GM18511 (cell line): ENCODE measurements around the gene ZNF580.
A peak's percentile ranks its signal among the peaks of the same experiment; 100 is the strongest.

Experiments
- ATAC-seq: cut with Tn5 transposase; IDR thresholded peaks from one replicate; pipeline ENCODE4 v1.9.1; 2021; ENCODE audit warnings: mild to moderate bottlenecking, moderate library complexity; ENCODE audit not compliant: unreplicated experiment

Gene ZNF580

DNA sequence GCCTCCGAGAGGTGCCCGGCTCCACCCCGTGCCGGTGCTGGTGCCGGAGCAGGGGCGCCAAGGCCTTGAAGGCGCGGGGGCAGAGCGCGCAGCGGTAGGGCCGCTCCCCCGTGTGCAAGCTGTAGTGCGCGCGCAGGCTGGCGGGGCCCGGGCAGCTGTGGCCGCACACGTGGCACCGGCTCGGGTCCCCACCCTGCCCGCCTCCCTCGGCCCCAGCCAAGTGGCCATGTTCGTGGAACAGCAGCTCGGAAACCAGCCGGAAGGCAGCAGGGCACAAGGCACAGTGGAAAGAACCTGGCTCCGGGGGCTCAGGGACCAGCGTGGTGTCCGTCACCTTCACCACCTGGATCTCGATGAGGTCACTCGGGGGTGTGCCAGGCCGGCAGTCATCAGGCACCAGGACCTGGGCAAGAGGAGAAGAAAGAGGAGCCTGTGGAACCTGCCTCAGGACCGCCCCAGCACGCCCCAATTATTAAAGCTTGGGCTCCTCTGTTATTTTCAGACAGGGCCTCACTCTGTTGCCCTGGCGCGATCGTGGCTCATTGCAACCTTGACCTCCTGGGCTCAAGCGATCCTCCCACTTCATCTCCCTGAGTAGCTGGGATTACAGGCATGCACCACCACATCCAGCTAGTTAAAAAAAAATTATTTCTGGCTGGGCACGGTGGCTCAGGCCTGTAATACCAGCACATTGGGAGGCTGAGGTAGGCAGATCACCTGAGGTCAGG lies 18.4 kb upstream of the ZNF580 start:
- ATAC-seq: no peak

- no peak for ATAC-seq
Measured at GRCh38 chr19:55623130-55623529, 17.7 kb upstream of the ZNF580 start.

DNA sequence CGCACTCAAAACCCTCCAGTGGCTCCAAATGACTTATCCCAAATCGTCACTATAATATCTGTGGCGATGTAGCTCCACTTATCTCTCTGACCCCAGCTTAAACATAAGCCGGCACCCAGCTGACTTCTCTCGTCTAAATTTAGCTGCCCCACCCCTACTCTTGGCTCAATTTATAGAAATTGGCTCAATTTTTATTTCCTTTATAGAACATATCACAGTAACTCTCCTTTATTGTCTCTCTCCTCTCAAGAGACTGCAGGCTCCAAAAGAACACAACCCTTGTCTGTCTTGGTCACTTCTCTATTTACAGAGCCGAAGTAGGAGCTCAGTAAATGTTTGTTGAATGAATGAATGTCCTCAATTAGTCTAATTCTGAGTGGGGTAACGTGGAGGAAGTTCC lies 17.2 kb upstream of the ZNF580 start:
- no peak for ATAC-seq

DNA sequence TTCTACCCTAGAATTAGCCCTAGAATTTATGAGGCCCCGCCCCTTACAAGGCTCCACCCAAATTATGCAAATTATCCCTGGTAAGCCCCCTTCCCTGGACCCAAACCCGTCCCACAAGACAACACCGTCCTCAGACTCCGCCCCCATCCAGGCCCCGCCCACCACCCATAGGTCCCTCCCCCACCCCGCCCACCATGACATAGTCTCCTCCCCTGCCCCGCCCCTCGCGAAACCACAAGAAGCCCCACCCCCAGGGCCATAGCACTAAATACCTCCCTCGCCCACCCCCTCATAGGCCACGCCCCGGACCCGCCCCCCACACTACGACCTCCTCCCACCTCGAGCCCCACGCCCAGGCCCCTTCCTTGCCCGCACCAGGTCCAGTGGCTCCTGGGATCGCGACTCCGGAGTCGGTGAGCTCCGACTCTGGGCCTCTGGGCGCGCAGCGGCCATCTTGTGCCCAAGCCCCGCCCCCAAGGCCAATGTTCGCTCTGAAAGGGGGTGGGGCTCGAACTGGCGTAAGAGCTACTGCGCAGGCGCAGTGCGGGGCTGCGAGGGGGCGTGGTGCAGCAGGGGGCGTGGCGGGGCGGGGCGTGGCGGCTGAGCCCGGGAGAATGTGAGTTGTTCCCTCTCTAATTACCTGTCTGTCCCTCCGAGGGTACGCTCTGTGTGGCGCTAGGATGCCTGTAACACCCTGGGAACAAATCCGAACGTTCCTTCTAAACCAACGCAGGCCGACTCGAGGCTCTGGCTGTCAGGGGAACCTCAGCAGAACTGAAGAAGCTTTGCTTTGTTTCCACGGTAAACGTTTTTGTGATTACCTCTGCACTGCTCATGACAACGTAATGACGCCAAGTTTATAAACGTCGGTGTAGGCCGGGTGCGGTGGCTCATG lies 16.4 kb upstream of the ZNF580 start, which contains the start of gene ZNF784:
TSS of gene ZNF784 (minus strand) at position 458 of the 895 bp plus-strand sequence. CDS start at position 453, 5 bp downstream.
- no peak for ATAC-seq

DNA sequence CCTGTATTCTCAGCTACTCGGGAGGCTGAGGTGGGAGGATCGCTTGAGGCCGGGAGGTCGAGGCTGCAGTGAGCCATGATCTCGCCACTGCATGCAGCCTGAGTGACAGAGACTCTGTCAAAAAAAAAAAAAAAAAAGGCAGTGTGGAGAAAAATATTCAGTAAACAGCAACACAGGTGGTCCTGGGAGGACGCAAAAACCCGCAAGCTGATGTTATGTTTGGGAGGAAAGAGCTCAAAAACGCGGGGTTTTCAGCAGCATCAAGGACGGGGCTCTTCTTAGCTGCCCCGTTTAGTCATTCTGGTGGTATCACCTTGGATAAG lies 15.8 kb upstream of the ZNF580 start:
- ATAC-seq: no peak

DNA sequence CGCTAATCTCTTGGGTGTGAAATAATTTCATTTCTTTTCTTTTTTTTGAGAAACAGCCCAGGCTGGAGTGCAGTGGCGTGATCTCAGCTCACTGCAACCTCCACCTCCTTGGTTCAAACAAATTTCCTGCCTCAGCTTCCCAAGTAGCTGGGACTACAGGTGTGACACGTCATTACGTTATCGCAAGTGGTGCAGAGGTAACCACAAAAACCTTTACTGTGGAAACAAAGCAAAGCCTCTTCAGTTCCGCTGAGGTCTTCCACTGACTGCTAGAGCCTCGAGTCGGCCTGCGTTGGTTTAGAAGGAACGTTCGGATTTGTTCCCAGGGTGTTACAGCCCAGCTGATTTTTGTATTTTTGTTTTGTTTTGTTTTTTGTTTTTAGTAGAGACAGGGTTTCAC lies 14.5 kb upstream of the ZNF580 start:
- no peak for ATAC-seq

DNA sequence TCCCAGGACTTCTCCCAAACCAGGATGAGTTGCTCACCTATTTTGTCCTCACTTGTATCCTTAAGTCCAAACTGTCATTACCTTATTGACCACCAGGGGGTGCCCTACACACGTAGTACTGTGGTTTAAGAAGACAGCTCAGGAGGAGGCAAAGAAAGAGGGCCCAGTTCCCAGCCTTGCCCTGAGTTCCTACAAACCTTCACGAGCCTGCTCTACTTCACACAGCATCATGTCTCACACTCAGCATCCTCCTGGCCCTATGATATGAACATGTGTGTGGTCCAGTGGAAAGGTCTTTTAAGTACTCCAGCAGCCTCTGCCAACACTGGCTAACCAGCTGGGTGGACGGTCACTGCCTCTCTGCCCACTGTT lies 8.4 kb upstream of the ZNF580 start:
- ATAC-seq: peak; percentile 44

DNA sequence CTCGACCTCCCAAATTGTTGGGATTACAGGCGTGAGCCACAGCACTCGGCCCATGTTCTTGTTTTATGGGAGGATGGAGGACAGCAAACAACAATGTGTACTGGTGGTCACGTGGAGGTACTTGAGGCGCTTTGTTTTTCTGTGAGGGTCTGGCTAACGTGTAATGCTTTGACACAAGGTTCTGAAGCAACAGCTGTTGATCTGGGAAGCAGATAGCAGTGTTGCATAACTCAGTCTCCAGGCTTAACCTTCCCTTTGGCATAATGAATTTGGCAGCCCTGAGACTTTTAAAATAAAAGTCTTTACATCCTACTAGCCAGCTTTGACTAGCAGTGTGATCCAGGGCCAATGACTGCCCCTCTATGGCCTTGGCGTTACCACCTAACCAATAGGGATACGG lies 6.9 kb upstream of the ZNF580 start:
- no peak for ATAC-seq

GRCh38 chr19:55635334-55635717 lies 5.5 kb upstream of the ZNF580 start:
- ATAC-seq: no peak

DNA sequence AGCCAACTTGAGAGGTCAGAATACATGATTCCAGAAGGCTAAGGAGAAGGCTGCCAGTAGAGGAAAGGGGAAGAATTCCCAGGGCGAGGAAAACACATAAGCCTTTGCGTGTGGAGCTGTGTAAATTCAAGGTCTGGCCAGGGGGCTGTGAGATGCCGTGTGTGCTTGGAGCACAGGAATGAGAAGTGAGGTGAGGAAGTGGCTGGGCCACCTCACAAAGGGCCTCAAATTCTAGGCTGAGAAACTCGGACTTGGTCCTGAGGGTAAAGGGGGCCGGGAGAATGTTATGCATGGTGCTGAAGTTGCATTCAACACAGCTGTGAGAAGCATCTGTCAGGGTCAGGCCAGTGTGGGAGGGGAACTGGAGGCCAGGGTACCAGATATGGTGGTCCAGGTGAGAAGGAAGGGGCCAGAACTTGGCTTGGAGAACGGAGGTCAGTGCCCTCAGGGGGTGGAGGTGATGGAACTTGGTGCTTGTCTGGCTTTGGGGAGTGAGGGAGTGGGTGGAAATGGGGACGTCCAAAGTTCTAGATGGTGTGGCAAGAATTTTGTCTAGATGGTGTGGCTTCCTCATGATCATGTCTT lies 4.9 kb upstream of the ZNF580 start:
- ATAC-seq: no peak

DNA sequence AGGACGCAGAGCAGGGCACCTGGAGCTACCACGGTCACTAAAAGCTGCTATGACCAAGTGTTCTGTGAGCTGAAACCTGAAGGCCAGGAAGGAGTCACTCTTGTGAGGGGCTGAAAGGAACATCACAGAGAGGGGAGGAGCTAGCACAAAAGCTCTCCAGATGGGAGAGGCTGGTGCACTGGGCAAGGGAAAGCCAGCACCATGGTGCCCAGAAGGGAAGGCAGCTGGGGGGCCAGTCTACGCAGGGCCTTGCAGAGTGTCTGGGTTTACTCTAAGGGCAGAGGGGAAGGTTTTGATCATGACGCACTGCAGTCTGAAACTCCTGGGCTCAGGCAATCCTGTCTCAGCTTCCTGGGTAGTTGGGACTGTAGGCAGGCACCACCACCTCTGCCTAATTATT lies 4.1 kb upstream of the ZNF580 start:
- no peak for ATAC-seq

DNA sequence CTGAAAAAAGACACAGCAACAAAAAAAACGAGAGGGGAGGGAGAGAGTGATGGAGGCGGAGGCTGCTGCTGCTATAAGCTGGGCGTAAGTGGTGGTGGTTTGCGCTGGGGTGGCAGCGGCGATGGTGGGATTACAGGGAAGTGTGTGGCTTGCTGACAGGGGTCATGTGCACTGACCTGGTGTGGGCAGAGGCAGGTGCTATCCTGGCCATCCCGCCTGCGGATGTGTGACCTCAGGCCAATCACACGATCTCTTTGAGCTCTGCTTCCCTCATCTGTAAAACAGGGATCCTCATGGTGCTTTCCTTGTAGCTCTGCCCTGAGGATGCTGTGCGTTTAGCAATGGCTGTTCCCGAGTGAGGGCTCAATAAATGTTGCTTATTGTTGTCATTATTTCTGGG lies 3.3 kb upstream of the ZNF580 start:
- no peak for ATAC-seq

DNA sequence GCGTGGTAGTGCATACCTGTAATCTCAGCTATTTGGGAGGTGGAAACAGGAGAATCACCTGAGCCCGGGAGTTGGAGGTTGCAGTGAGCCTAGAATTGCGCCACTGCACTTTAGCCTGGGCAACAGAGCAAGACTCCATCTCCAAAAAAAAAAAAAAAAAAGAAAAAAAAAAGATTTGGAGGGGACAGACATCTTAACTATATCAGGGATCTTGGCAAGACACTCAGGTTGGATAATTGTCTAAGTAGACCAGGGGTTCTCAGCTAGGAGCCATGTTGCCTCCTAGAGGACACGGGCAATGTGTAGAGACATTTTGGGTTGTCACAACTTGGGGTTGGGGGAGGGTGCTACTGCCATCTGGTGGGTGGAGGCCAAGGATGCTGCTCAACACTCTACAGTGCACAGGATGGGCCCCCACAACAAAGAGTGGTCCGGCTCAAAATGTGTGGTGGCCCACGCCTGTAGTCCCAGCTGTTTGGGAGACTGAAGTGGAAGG lies 1.9 kb upstream of the ZNF580 start:
- ATAC-seq: no peak

GRCh38 chr19:55640043-55640576 lies 692 bp upstream of the ZNF580 start:
- ATAC-seq: peak; percentile 32

GRCh38 chr19:55641426-55642152 lies 787 bp downstream of the ZNF580 start:
- ATAC-seq: no peak

DNA sequence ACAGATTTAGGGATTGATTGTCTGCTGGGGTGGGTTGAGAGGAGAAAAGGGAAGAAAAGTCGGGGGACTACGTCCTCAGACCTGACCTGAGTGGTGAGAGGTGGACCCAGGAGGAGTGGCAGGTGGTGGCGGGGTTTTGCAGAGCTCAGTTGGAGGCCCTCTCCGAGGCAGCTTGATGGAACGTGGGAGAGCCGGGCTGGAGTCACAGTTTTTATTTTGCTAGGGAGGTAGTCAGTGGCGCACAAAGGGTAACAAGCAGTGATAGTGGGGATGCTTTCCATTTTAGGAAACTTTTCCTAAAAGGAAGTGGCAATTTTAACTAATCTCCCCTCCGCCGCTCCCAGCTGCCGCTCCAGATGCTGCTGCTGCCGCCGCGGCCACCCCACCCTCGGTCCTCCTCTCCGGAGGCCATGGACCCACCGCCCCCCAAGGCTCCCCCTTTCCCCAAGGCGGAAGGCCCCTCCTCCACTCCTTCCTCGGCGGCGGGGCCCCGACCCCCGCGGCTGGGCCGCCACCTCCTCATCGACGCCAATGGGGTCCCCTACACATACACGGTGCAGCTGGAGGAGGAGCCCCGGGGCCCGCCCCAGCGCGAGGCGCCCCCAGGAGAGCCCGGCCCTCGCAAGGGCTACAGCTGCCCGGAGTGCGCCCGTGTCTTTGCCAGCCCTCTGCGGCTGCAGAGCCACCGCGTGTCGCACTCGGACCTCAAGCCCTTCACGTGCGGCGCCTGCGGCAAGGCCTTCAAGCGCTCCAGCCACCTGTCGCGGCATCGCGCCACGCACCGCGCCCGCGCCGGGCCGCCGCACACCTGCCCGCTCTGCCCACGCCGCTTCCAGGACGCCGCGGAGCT lies 1.6 kb downstream of the ZNF580 start:
- no peak for ATAC-seq

- peak; percentile 31 for ATAC-seq
Measured at GRCh38 chr19:55643003-55643886, 2.4 kb downstream of the ZNF580 start, which contains the start of gene ZNF581. ZNF581 (plus strand) TSS chr19:55643649; CDS start chr19:55644572, 923 bp downstream.

- no peak for ATAC-seq
Measured at GRCh38 chr19:55643887-55644176, 3.0 kb downstream of the ZNF580 start.

GRCh38 chr19:55644191-55644833 lies 3.5 kb downstream of the ZNF580 start:
- no peak for ATAC-seq
